Stimulated activated CD8-positive, alpha-beta memory T cell treated with anti-CD3 and anti-CD28 coated beads, Interleukin-4, amount 100 ng/mL, for 24 hours (primary cell): ENCODE data around the gene KRTAP6-1.

ENCODE experiments used
- DNase-seq: peaks from one replicate; pipeline ENCODE4 v3.0.0-alpha.2; 2020; ENCODE audit warnings: low read depth

KRTAP6-1 gene

GRCh38 chr21:30577766-30578165, 36.0 kb downstream of the KRTAP6-1 start:
- DNase-seq, result no peak

- no peak for DNase-seq
Measured at GRCh38 chr21:30567617-30568016, 46.1 kb downstream of the KRTAP6-1 start.

- DNase-seq, result no peak
Measured at GRCh38 chr21:30563630-30564029, 50.1 kb downstream of the KRTAP6-1 start.
